ENCODE measurements around the gene PDCD2L. TPM values are rescaled to one million over a fixed set of nuclear protein-coding genes. Genes with fewer than 3 reads are reported as not detected.
"Not testable (repeated sequence)": the region's sequence is repeated elsewhere in the genome, so short reads cannot be mapped to it uniquely, and the experiment has no call there.

Gene PDCD2L
- total RNA-seq, 1 donor from 2014 or later: 29.0 TPM

DNA sequence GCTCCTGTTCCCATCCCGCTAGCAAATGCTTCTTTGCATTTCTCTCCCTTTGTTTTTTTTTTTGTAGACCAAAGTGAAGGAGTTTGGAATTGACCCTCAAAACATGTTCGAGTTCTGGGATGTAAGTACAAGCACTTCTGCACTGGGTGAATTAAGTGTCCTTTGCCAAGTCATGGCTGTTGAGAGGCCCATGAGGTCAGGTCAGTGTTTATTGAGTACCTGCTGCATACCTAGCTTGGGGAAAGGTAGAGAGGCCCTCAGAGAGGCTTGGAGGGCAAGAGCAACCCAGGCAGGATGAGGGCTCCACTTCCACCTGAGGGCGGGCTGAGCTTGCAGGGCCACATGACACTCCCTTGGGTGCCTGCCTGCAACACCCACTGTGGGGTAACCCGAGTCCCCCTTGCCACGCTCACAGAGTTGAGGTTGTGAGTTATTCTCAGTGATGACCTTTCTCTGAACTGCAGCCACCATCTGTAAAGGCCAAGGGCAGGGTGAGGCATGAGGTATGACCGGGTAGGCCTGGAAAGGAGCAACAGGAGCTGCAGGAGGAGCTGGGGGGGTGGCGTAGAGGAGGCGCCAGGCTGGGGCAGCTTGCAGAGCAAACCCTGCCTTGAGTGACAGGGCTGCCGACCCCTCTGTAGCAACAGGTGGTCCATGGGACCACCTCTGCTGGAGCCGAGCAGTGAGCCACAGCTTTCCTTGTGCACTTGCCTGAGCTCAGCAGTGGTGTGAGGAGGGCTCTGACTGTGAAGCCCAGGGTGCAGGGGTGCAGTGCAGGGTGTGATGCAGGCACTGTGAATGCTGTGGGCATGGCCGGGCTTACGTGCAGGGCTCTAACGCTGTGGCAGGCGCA, 22.6 kb upstream of the PDCD2L start:
- Histone ChIP-seq H3K4me3 (ENCODE audit: low read depth, low read length) (no peak overlapping the region), H3K36me3 (ENCODE audit: control insufficient read depth, insufficient read depth, low read length) (peaks cover 7% of the 10 kb centered on the region), H3K27me3 (ENCODE audit: control insufficient read depth, insufficient read depth, low read length) (no peaks in the 10 kb centered on the region)
- no peak for DNase-seq (ENCODE audit: low read depth)
- TF ChIP-seq, protein P1, sequence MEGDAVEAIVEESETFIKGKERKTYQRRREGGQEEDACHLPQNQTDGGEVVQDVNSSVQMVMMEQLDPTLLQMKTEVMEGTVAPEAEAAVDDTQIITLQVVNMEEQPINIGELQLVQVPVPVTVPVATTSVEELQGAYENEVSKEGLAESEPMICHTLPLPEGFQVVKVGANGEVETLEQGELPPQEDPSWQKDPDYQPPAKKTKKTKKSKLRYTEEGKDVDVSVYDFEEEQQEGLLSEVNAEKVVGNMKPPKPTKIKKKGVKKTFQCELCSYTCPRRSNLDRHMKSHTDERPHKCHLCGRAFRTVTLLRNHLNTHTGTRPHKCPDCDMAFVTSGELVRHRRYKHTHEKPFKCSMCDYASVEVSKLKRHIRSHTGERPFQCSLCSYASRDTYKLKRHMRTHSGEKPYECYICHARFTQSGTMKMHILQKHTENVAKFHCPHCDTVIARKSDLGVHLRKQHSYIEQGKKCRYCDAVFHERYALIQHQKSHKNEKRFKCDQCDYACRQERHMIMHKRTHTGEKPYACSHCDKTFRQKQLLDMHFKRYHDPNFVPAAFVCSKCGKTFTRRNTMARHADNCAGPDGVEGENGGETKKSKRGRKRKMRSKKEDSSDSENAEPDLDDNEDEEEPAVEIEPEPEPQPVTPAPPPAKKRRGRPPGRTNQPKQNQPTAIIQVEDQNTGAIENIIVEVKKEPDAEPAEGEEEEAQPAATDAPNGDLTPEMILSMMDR (IDR thresholded peaks at IDR 0.05; ENCODE audit: insufficient read depth, low read length, poor library complexity, severe bottlenecking): no peak

GRCh38 chr19:34382471-34382870, 21.7 kb upstream of the PDCD2L start:
- Histone ChIP-seq H3K27me3 (ENCODE audit: control insufficient read depth, insufficient read depth, low read length) (no peaks in the 10 kb centered on the region), H3K4me3 (ENCODE audit: low read depth, low read length) (no peak overlapping the region), H3K36me3 (ENCODE audit: control insufficient read depth, insufficient read depth, low read length) (peaks cover 7% of the 10 kb centered on the region)
- TF ChIP-seq, protein P1 (IDR thresholded peaks at IDR 0.05; ENCODE audit: insufficient read depth, low read length, poor library complexity, severe bottlenecking): no peak
- DNase-seq (ENCODE audit: low read depth): no peak

DNA sequence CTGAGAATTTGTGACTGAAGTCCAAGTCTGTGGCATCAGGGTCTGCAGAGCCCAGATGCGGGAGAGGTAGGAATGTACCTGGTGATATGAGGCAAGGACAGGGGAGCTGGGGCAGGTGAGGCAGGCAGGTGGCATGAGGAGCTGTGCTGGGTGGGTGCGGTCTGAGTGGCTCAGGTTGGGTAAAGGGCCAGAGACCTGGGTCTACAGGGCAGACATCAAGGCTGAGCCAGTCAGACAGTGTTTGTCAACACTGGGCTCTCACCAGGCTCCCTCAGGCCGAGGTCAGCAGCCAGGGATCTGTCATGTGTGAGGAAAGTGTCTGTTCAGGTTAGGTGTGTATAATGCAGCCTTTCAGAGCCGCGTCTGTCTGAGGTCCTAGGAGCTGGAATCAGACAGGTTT, 20.6 kb upstream of the PDCD2L start:
- Histone ChIP-seq H3K27me3 (ENCODE audit: control insufficient read depth, insufficient read depth, low read length) (no peaks in the 10 kb centered on the region), H3K36me3 (ENCODE audit: control insufficient read depth, insufficient read depth, low read length) (peaks cover 9% of the 10 kb centered on the region), H3K4me3 (ENCODE audit: low read depth, low read length) (no peak overlapping the region)
- DNase-seq (ENCODE audit: low read depth): no peak
- TF ChIP-seq, protein P1 (IDR thresholded peaks at IDR 0.05; ENCODE audit: insufficient read depth, low read length, poor library complexity, severe bottlenecking): no peak

DNA sequence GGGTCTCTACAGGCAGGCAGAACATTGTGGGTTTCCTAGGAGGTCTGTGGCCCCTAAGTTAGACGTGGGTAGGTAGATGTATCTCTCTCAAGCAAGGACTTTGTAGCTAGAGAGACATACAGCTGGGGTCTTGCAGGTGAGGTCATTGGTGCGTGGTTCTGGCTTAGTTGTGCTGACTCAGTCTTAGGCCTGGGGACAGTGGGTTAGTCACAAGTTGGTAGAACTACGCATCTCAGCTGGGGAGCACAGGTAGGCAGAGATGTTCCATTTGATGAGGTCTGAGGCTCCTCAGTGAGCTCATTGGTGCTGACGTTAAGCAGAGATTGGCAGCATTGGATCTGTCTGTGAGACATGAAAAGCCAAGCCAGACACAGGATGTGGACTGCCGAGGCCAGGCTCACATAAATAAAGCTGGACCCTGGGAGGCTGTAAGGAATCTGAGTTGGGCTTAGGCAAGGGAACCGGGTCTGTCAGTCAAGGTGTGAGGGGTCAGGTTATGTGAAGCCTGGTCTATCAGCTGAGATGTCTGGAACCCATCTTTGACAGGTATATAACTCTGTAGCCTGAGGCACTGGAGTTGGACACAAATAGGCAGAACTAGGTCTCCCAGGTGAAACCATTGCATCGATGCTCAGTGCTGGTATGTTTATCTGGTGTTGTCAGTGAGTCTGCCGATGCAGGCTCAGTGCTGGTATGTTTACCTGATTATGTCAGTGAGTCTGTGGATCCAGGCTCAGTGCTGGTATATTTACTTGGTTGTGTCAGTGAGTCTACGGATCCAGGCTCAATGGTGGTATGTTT, 17.4 kb upstream of the PDCD2L start:
- Histone ChIP-seq H3K36me3 (ENCODE audit: control insufficient read depth, insufficient read depth, low read length) (peaks cover 8% of the 10 kb centered on the region), H3K27me3 (ENCODE audit: control insufficient read depth, insufficient read depth, low read length) (no peaks in the 10 kb centered on the region), H3K4me3 (ENCODE audit: low read depth, low read length) (no peak overlapping the region)
- DNase-seq (ENCODE audit: low read depth): no peak
- TF ChIP-seq, protein P1 (IDR thresholded peaks at IDR 0.05; ENCODE audit: insufficient read depth, low read length, poor library complexity, severe bottlenecking): no peak

DNA sequence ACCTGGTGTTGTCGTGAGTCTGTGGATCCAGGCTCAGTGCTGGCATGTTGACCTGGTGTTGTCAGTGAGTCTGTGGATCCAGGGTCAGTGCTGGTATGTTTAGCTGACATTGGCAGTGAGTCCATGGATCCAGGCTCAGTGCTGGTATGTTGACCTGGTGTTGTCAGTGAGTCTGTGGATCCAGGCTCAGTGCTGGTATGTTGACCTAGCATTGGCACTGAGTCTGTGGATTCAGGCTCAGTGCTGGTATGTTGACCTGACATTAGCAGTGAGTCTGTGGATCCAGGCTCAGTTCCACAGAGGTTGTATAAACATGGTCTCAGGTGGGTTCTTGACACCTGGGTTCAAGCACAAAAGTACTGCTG, 16.8 kb upstream of the PDCD2L start:
- H3K4me3 ChIP-seq (ENCODE audit: low read depth, low read length): no peak overlapping the region
- peaks cover 9% of the 10 kb centered on the region for H3K36me3 ChIP-seq (ENCODE audit: control insufficient read depth, insufficient read depth, low read length)
- TF ChIP-seq, protein P1 (IDR thresholded peaks at IDR 0.05; ENCODE audit: insufficient read depth, low read length, poor library complexity, severe bottlenecking): no peak
- no peaks in the 10 kb centered on the region for H3K27me3 ChIP-seq (ENCODE audit: control insufficient read depth, insufficient read depth, low read length)
- no peak for DNase-seq (ENCODE audit: low read depth)

GRCh38 chr19:34388745-34389144, 15.5 kb upstream of the PDCD2L start:
- not testable (repeated sequence) for H3K4me3 ChIP-seq (ENCODE audit: low read depth, low read length); DNase-seq (ENCODE audit: low read depth); H3K27me3 ChIP-seq (ENCODE audit: control insufficient read depth, insufficient read depth, low read length); H3K36me3 ChIP-seq (ENCODE audit: control insufficient read depth, insufficient read depth, low read length)
